Measurements from ENCODE around the gene MRPL47.

The MRPL47 gene

DNA sequence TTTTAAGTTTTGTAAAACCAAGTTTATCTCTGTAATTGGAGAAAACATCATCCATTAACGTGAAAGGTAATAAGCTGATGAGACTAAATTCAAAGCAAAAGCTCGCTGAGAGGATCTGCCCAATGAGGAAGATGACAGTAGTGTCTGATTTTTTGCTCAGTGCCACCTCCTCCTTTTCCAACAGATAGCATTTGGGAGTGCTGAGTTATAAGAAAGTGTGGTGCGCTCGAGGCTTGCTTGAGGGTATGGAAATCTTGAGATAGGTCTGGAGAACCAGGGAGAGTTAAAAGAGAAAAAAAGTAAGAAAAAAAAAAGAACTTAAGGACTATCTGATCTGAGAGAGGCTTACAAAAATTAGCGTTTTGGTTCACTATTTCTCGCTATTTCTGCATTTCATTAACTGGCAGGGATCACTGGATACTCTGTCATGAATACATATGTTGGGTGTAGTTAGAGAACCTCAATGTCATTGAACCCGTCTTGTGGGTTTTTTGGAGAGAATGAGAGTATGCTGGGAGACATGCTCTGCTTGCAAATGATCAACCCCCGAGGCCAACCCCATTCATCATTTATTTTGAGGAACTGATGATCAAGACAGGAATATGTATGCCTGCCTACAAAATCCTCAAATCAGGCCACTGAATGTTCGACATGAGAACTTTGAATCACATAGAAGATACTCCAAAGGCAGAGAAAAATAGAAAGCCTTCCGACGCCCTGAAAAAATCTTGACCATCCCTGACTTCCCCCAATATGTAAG, 47.4 kb upstream of the MRPL47 start:
- TF ChIP-seq CREB1 (IDR thresholded peaks at IDR 0.05; ENCODE audit: low read depth) (no peak), TCF12 (IDR thresholded peaks at IDR 0.05; ENCODE audit: low read depth) (no peak), CEBPB (IDR thresholded peaks at IDR 0.05) (no peak), TEAD4 (IDR thresholded peaks at IDR 0.05) (no peak), YY1 (IDR thresholded peaks at IDR 0.05; ENCODE audit: low read depth) (no peak), EP300 (IDR thresholded peaks at IDR 0.05; ENCODE audit: borderline replicate concordance) (no peak), TAF1 (IDR thresholded peaks at IDR 0.05; ENCODE audit: low read depth) (no peak), RAD21 (IDR thresholded peaks at IDR 0.05; ENCODE audit: low read depth) (no peak), ZBTB7A (IDR thresholded peaks at IDR 0.05; ENCODE audit: low read depth) (no peak), FOXM1 (IDR thresholded peaks at IDR 0.05; ENCODE audit: borderline replicate concordance, low read depth) (no peak)
- TF ChIP-seq, protein P1, sequence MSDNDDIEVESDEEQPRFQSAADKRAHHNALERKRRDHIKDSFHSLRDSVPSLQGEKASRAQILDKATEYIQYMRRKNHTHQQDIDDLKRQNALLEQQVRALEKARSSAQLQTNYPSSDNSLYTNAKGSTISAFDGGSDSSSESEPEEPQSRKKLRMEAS (IDR thresholded peaks at IDR 0.05) = no peak
- TF ChIP-seq, protein P2, sequence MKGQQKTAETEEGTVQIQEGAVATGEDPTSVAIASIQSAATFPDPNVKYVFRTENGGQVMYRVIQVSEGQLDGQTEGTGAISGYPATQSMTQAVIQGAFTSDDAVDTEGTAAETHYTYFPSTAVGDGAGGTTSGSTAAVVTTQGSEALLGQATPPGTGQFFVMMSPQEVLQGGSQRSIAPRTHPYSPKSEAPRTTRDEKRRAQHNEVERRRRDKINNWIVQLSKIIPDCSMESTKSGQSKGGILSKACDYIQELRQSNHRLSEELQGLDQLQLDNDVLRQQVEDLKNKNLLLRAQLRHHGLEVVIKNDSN (IDR thresholded peaks at IDR 0.05) = no peak

DNA sequence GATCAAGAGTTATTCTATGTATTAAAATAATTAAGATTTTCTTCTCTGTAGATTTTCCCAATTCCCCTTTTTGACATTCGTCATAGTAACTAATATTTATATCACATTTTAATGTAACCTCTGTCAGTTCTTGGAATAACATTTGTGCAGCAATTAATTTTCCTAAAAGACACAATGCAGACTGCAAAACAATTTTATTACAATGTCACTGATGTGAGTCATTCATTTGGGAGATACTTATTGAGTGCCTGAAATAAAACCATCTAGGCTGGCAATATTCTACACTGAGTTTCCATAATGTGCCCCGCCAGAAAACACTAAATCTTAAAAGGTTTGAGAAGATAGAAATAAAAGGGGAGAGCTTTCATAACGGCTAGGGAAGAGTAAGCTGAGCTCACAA, 41.7 kb upstream of the MRPL47 start:
- no peak for TF ChIP-seq RAD21 (IDR thresholded peaks at IDR 0.05; ENCODE audit: low read depth)
- TF ChIP-seq, protein P3, sequence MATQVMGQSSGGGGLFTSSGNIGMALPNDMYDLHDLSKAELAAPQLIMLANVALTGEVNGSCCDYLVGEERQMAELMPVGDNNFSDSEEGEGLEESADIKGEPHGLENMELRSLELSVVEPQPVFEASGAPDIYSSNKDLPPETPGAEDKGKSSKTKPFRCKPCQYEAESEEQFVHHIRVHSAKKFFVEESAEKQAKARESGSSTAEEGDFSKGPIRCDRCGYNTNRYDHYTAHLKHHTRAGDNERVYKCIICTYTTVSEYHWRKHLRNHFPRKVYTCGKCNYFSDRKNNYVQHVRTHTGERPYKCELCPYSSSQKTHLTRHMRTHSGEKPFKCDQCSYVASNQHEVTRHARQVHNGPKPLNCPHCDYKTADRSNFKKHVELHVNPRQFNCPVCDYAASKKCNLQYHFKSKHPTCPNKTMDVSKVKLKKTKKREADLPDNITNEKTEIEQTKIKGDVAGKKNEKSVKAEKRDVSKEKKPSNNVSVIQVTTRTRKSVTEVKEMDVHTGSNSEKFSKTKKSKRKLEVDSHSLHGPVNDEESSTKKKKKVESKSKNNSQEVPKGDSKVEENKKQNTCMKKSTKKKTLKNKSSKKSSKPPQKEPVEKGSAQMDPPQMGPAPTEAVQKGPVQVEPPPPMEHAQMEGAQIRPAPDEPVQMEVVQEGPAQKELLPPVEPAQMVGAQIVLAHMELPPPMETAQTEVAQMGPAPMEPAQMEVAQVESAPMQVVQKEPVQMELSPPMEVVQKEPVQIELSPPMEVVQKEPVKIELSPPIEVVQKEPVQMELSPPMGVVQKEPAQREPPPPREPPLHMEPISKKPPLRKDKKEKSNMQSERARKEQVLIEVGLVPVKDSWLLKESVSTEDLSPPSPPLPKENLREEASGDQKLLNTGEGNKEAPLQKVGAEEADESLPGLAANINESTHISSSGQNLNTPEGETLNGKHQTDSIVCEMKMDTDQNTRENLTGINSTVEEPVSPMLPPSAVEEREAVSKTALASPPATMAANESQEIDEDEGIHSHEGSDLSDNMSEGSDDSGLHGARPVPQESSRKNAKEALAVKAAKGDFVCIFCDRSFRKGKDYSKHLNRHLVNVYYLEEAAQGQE (IDR thresholded peaks at IDR 0.05; ENCODE audit: low read depth) = no peak
- no peak for TF ChIP-seq TAF1 (IDR thresholded peaks at IDR 0.05; ENCODE audit: low read depth)
- TF ChIP-seq, protein P1 (IDR thresholded peaks at IDR 0.05) = no peak
- no peak for TF ChIP-seq TEAD4 (IDR thresholded peaks at IDR 0.05)
- TF ChIP-seq NFIC (IDR thresholded peaks at IDR 0.05) = no peak
- TF ChIP-seq EP300 (IDR thresholded peaks at IDR 0.05; ENCODE audit: borderline replicate concordance) = no peak
- TF ChIP-seq TCF12 (IDR thresholded peaks at IDR 0.05; ENCODE audit: low read depth) = no peak
- TF ChIP-seq YY1 (IDR thresholded peaks at IDR 0.05; ENCODE audit: low read depth) = no peak
- no peak for TF ChIP-seq CREB1 (IDR thresholded peaks at IDR 0.05; ENCODE audit: low read depth)
- TF ChIP-seq FOXM1 (IDR thresholded peaks at IDR 0.05; ENCODE audit: borderline replicate concordance, low read depth) = no peak
- no peak for TF ChIP-seq EGR1 (IDR thresholded peaks at IDR 0.05)
- no peak for TF ChIP-seq CEBPB (IDR thresholded peaks at IDR 0.05)
- TF ChIP-seq ZBTB7A (IDR thresholded peaks at IDR 0.05; ENCODE audit: low read depth) = no peak
- TF ChIP-seq, protein P2 (IDR thresholded peaks at IDR 0.05) = no peak

DNA sequence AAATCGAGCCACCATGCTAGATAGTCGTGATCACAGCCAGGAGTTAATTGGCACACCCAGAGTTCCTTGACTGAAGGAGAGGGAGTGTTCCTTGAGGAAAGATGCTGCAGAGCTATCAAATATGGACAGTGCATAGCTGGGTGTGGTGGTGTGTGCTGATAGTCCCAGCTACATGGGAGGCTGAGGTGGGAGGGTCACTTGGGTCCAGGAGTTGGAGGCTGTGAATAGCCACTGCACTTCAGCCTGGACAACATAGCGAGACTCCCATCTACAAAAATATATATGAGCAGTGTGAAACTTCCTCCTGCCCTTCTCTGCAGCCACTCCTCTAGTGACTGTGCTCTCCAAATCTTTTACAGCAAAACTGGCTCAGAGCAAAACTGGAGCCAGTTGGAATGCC, 38.4 kb upstream of the MRPL47 start:
- no peak for TF ChIP-seq EP300 (IDR thresholded peaks at IDR 0.05; ENCODE audit: borderline replicate concordance)
- no peak for TF ChIP-seq CEBPB (IDR thresholded peaks at IDR 0.05)
- TF ChIP-seq RAD21 (IDR thresholded peaks at IDR 0.05; ENCODE audit: low read depth) = no peak
- no peak for TF ChIP-seq ZBTB7A (IDR thresholded peaks at IDR 0.05; ENCODE audit: low read depth)
- TF ChIP-seq, protein P2 (IDR thresholded peaks at IDR 0.05) = no peak
- TF ChIP-seq TCF12 (IDR thresholded peaks at IDR 0.05; ENCODE audit: low read depth) = no peak
- TF ChIP-seq, protein P1 (IDR thresholded peaks at IDR 0.05) = no peak
- TF ChIP-seq TAF1 (IDR thresholded peaks at IDR 0.05; ENCODE audit: low read depth) = no peak
- TF ChIP-seq YY1 (IDR thresholded peaks at IDR 0.05; ENCODE audit: low read depth) = no peak
- no peak for TF ChIP-seq EGR1 (IDR thresholded peaks at IDR 0.05)
- no peak for TF ChIP-seq CREB1 (IDR thresholded peaks at IDR 0.05; ENCODE audit: low read depth)
- TF ChIP-seq FOXM1 (IDR thresholded peaks at IDR 0.05; ENCODE audit: borderline replicate concordance, low read depth) = no peak
- TF ChIP-seq, protein P3 (IDR thresholded peaks at IDR 0.05; ENCODE audit: low read depth) = no peak
- TF ChIP-seq TEAD4 (IDR thresholded peaks at IDR 0.05) = no peak
- no peak for TF ChIP-seq NFIC (IDR thresholded peaks at IDR 0.05)

DNA sequence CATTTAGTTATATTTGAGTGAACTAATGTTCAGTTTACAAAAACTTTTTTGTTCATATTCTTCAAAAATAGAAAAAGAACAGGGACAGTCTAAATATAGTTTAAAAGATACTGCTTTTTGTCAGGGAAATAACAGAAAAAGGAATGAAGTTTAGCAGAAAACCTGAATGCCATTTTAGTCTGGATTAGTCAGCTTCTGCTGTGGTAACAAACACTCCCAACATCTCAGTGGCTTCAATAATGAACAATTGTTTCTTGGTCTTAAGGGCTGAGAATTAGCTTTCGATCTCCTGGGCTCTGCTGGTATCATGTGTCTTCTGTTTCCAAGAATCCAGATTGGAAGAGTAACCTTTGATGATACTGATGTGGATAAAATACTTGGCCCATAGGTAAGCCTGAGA, 36.0 kb upstream of the MRPL47 start:
- TF ChIP-seq NFIC (IDR thresholded peaks at IDR 0.05) = no peak
- TF ChIP-seq RAD21 (IDR thresholded peaks at IDR 0.05; ENCODE audit: low read depth) = no peak

All from Ishikawa (cell line).